Rectal smooth muscle tissue (tissue), 1 donor: ENCODE measurements around the gene DUOX1.

Source experiments
- H3K27ac ChIP-seq: one replicate; pipeline ENCODE4 v1.7.0; 2013; ENCODE audit warnings: low read depth, low read length, inconsistent platforms
- H3K27me3 ChIP-seq: one replicate; pipeline ENCODE4 v1.7.0; 2013; ENCODE audit warnings: low read length; ENCODE audit not compliant: control insufficient read depth, insufficient read depth
- H3K36me3 ChIP-seq: one replicate; pipeline ENCODE4 v1.7.0; 2013; ENCODE audit warnings: low read length; ENCODE audit not compliant: control insufficient read depth, insufficient read depth
- H3K4me1 ChIP-seq: one replicate; pipeline ENCODE4 v1.7.0; 2013; ENCODE audit warnings: low read length; ENCODE audit not compliant: control insufficient read depth, insufficient read depth
- H3K4me3 ChIP-seq: one replicate; pipeline ENCODE4 v1.7.0; 2013; ENCODE audit warnings: low read length
- H3K9ac ChIP-seq: one replicate; pipeline ENCODE4 v1.7.0; 2013; ENCODE audit warnings: low read length

The DUOX1 gene

DNA sequence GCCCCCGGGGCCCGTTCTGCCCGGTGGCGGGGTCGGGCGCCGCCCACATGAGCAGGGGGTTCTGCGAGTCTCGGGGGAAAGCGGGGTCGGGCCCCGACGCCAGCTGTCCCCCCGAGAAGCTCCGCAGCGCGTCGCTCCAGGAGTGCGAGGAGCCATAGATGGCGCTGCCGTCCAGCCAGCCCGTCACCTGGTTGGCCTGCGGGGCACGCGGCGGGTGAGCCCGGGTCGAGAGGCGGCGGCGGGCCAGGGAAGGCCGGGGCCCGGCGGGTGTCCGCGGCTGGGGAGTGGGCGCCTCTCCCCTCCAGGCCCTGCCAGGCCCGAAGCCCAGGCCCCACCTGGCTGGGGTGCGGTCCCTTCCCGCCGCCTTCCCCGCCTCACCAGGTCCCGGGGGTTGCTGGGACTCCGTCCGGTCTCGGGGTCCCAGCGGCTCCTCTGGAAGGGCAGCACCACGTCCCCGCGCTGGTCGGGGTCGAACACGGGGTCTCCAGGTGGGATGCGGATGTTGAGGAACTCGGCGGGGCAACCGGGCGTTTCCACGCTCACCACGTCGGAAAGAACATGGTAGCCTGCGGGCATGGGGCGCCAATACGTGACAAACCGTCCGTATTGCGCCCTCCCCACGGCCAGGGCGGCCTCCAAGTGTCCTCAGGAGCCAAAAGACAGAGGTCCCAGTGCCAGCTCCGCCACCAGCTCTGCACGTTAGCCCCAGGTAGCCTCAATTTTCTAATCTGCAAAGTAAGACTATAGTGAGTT is 18.2 kb upstream of the DUOX1 start:
- no peak overlapping the region for H3K27ac ChIP-seq
- no peaks in the 10 kb centered on the region for H3K4me1 ChIP-seq
- no peaks in the 10 kb centered on the region for H3K36me3 ChIP-seq
- H3K27me3 ChIP-seq: peaks cover 37% of the 10 kb centered on the region
- no peak overlapping the region for H3K9ac ChIP-seq
- no peak overlapping the region for H3K4me3 ChIP-seq

DNA sequence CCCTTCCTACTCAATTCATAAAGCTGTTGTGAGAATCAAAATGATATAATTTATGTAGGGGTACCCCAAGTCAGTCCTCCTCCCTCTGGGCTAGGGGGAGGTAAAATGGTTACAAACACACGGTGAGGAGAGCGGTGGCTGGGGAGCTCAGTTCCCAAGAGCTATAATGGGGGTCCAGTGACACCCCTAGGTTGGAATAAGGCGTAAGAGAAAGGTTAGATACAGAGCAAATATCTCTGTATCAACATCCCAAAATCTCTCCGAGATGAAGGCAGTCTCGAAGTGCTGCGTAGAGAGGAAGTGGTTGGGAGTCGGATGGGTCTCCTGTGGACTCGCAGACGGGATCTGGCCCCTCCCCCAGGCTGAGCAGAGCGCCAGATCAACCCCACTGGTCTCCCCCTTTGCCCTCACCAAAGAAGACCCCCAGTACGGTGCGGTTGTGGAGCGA is 17.6 kb upstream of the DUOX1 start:
- H3K4me3 ChIP-seq: peak overlapping the region; percentile 33
- no peak overlapping the region for H3K27ac ChIP-seq
- H3K36me3 ChIP-seq: no peaks in the 10 kb centered on the region
- H3K27me3 ChIP-seq: peaks cover 43% of the 10 kb centered on the region
- no peak overlapping the region for H3K9ac ChIP-seq
- H3K4me1 ChIP-seq: peaks cover 3% of the 10 kb centered on the region

DNA sequence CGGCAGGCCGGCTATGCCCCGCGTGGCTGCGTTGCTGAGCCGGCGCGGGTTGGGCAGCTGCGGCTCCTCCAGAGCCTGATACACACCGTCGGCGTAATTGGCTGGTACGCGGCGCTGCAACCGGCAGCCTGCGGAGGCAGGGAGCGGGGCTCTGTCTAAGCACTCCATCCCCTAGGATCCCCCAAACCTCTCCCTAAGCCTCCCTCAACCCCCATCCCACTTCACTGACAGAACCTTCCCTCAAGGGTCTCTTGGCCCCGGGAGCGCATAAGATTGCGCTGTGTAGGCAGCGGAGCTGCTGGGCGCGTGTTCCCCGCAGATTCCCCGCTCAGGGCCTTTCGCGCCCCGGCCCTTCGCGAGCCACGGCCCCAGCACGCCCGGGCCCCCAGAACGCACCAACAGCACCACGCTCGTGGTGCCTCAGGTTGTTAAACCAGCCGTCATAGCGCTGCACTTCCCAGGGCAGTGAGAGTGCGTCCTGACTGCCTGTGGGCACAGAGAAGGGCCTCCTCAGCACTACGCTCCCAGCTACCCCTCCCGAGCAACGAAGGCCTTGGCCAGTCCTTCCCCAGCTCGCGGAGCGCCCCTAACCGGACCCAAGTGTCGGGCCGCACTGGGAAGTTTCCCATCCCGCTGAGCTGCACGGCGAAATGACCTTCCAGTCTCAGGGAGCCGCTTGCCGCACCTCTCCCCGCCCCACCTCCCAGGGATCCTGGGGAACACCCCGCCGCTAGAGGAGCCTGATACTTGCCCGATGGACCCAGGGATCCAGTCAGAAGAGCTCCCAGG is 17.0 kb upstream of the DUOX1 start:
- H3K27me3 ChIP-seq: peaks cover 46% of the 10 kb centered on the region
- peaks cover 3% of the 10 kb centered on the region for H3K4me1 ChIP-seq

DNA sequence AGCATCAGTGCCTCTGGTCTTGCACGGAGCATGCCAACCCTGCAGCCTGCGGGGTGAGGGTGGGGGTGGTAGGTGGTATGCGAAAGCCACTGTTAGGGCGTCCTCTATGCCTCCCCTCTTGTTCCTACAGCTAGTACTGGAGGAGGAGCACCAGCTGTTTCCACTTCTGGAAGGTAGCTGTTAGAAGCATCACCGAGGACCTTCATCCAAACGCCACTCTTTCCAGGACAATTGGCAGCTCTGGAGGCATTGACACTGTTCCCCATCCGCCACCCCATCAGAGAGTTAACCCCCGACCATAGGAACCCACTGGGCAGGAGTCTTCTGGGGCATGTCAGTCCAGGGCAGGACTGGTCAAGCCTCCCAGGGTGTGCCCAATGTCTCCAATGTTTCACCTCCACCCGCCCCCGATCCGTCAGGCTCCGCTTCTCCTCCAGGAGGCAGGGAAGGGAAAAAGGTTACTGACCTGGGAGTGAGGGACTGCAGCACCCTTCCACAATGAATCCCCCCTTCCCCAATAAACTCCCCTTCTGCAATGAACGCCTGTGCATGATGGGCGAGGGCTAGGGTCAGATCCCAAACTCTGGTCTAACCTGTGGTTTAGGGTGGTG is 16.3 kb upstream of the DUOX1 start:
- Histone ChIP-seq H3K27me3 (peaks cover 46% of the 10 kb centered on the region), H3K36me3 (no peaks in the 10 kb centered on the region), H3K4me1 (peaks cover 3% of the 10 kb centered on the region), H3K9ac (no peak overlapping the region), H3K4me3 (no peak overlapping the region), H3K27ac (no peak overlapping the region)

More for the DNA sequence above, 17.0 kb upstream of the DUOX1 start:
- peak overlapping the region; percentile 33 for H3K4me3 ChIP-seq
- no peak overlapping the region for H3K9ac ChIP-seq
- no peak overlapping the region for H3K27ac ChIP-seq
- no peaks in the 10 kb centered on the region for H3K36me3 ChIP-seq

DNA sequence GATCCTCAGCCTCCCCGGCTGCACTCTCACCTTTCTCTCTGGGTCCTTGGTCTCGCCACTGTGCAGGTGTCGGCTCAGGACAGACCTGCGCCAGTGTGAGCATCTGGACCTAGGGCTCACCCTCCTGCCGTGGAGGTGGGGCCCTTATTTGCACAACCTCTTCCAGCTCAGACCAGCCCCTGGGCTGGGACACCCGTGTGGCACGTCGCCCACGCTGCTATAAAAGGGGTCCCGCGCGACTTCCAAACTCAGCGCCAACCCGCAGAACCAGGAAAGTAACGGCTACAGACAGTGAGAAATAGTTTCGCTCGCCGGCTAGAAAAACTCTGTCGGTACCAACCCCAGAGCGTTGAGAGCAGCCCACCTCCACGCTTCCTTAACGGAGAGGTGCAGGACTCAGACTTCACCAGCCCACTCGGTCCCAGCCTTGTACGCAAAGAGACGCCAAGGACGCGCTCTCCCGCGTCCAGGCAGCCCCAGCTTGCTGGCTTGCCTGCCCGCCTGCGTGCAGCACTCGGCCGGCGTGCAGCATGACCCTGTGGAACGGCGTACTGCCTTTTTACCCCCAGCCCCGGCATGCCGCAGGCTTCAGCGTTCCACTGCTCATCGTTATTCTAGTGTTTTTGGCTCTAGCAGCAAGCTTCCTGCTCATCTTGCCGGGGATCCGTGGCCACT is 15.6 kb upstream of the DUOX1 start, which contains the start of the genes DUOX2 and DUOXA2:
DUOX2 (minus strand) TSS at position 97 of the 675 bp plus-strand sequence. CDS start 761 bp downstream, outside the sequence.
DUOXA2 (plus strand) TSS at position 251 of the 675 bp plus-strand sequence; CDS start at position 531, 280 bp downstream.
- Histone ChIP-seq H3K27ac (no peak within 1 kb of the TSS), H3K4me3 (peak within 1 kb of the TSS; percentile 16), H3K9ac (no peak within 1 kb of the TSS), H3K36me3 (no peaks in the 10 kb centered on the region), H3K4me1 (peaks cover 3% of the 10 kb centered on the region), H3K27me3 (peaks cover 48% of the 10 kb centered on the region)

DNA sequence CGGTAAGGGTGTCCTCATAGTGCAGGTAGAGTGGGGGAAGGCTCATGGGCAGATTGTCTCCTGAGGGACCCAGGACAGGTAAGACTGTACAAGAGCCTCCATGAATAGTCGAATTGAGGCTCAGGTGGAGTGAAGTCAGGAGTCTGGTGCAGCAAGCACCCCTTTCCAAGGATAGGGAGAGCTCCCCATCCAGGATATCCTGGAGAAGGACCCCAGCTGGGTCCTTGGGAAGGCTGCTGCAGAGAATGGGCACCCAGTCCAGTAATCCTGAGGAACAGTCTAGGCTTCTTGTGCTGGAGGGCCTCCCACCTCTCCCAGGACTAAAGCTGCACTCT is 15.1 kb upstream of the DUOX1 start:
- no peak overlapping the region for H3K27ac ChIP-seq
- H3K4me1 ChIP-seq: peaks cover 3% of the 10 kb centered on the region
- H3K9ac ChIP-seq: no peak overlapping the region
- H3K4me3 ChIP-seq: no peak overlapping the region
- peaks cover 49% of the 10 kb centered on the region for H3K27me3 ChIP-seq
- no peaks in the 10 kb centered on the region for H3K36me3 ChIP-seq

DNA sequence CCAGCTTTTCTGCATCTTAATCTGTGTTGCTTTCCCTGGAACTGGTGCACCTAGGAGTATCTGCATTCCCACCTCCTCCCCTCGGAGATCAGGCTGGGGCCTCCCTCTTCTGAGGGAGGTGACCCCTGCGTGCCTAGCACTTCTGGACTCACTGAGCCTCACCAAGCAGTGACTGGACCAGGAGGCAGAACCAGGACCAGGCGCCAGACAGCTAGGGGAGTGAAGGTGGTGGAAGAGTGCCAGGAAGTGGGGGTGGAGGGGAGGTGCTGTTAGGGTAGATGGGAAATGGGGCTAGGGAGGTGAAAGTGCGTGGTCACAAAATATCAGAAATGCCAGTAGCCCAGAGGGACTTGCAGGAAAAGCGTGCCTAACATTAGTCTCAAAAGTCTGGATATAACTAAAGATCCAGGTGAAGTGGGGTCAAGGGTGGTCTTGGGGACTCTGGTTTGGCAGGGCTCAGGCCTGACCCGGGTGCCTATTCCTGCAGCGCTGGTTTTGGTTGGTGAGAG is 14.4 kb upstream of the DUOX1 start:
- H3K36me3 ChIP-seq: no peaks in the 10 kb centered on the region
- H3K9ac ChIP-seq: no peak overlapping the region
- H3K27me3 ChIP-seq: peaks cover 47% of the 10 kb centered on the region
- no peak overlapping the region for H3K27ac ChIP-seq
- H3K4me1 ChIP-seq: peaks cover 3% of the 10 kb centered on the region
- no peak overlapping the region for H3K4me3 ChIP-seq

DNA sequence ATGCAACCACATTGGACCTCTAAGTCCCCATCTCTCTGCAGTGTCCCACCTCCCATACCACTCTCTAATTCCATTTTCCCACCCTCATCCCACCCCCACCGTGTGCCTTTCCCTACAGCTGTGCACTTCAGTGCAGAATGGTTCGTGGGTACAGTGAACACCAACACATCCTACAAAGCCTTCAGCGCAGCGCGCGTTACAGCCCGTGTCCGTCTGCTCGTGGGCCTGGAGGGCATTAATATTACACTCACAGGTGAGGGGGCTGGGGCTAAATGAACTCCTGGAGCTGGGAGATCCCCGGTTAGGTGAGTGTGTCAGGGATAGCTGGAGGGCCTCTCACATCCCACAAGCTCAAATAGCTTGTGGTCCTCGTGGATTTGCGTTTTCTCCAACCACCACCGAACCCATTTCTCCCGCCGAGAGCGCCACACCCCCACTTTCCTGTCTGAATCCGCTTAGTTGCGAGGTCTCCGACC is 13.8 kb upstream of the DUOX1 start:
- Histone ChIP-seq H3K27me3 (peaks cover 51% of the 10 kb centered on the region), H3K9ac (no peak overlapping the region), H3K4me3 (no peak overlapping the region), H3K36me3 (no peaks in the 10 kb centered on the region), H3K4me1 (peaks cover 3% of the 10 kb centered on the region), H3K27ac (no peak overlapping the region)

DNA sequence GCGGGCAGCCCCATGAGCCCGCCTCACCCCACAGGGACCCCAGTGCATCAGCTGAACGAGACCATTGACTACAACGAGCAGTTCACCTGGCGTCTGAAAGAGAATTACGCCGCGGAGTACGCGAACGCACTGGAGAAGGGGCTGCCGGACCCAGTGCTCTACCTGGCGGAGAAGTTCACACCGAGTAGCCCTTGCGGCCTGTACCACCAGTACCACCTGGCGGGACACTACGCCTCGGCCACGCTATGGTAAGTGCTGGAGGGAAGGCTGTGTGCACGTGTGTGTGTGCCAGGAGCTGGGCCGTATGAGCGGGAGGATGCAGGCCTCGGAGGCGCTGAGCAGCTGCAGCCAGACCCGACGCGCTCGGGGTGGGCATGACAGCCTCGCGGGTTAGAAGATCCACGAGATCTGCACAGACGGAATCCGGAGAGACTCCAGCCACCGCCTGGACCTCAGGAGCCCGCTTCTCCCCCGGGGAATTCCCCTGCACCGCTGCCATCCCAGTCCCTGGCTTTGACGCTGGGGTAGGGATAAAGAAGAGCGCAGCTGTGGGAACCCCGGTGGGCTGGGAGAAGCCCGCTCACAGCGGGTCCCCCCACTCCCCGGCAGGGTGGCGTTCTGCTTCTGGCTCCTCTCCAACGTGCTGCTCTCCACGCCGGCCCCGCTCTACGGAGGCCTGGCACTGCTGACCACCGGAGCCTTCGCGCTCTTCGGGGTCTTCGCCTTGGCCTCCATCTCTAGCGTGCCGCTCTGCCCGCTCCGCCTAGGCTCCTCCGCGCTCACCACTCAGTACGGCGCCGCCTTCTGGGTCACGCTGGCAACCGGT is 13.1 kb upstream of the DUOX1 start:
- Histone ChIP-seq H3K27me3 (peaks cover 51% of the 10 kb centered on the region), H3K36me3 (no peaks in the 10 kb centered on the region), H3K4me3 (peak overlapping the region; percentile 5), H3K27ac (no peak overlapping the region), H3K9ac (no peak overlapping the region), H3K4me1 (peaks cover 3% of the 10 kb centered on the region)

DNA sequence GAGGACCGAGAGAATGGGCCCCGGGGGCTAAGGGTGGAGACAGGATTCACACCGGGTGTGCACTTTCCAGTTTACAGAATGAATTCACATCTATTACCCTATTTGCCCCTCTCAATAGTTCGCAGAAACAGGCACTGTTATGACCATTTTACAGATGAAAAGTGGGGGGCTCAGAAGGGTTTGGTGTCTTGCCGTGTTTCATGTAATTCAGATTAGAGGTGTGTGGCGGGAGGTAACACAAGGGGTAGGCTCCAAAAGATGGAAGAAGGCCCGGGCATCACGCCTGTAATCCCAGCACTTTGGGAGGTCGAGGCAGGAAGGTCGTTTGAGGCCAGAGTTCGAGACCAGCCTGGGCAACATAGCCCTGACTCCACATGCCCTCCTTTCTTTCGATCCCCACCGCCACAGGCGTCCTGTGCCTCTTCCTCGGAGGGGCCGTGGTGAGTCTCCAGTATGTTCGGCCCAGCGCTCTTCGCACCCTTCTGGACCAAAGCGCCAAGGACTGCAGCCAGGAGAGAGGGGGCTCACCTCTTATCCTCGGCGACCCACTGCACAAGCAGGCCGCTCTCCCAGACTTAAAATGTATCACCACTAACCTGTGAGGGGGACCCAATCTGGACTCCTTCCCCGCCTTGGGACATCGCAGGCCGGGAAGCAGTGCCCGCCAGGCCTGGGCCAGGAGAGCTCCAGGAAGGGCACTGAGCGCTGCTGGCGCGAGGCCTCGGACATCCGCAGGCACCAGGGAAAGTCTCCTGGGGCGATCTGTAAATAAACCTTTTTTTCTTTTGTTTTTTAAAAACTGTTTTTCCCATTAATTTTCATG is 12.3 kb upstream of the DUOX1 start:
- H3K4me1 ChIP-seq: peaks cover 3% of the 10 kb centered on the region
- H3K36me3 ChIP-seq: no peaks in the 10 kb centered on the region
- H3K4me3 ChIP-seq: peak overlapping the region; percentile 35
- no peak overlapping the region for H3K27ac ChIP-seq
- H3K27me3 ChIP-seq: peaks cover 48% of the 10 kb centered on the region
- no peak overlapping the region for H3K9ac ChIP-seq
